Transverse colon (tissue), 3 donors: Measurements from ENCODE around the gene CUZD1.

ENCODE experiments used
- POLR2A ChIP-seq: fragments of 450-650 bp; IDR thresholded peaks from one replicate; pipeline ENCODE4 v1.6.1; 2016; ENCODE audit warnings: antibody characterized with exemption, mild to moderate bottlenecking, moderate library complexity
- POLR2AphosphoS5 ChIP-seq, 3 donors: sonication (generic); formaldehyde crosslinking; IDR thresholded peaks; one replicate each; pipeline ENCODE4 v1.6.1; 2016; ENCODE audit warnings: antibody characterized with exemption in 3 of 3

DNA sequence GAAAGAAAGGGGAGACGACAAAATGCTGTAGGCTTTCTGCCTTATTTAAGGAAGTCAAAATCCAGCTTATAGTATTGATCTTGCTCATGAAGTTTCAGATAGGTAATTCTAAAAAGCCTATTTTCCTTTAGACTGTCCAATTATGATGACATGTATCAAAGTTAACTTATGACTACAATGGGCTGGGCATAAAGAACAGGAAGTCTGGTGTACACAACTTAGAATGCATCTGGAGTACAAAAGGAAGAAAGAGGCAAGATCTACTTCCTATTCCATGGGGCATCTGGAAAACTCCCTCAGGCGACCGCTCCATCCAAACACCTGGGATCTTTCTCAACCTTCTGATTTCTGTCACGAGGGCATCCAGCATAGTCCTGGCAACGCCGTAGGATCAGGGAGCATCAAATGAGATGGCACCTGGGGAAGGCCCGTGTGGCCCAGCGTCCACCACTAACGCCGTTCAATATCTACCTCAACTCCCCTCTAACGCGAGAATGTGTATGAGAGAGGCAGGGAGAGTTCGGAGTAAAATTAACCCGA lies 33.2 kb upstream of the CUZD1 start:
- no peak for TF ChIP-seq POLR2A
- no peak for TF ChIP-seq POLR2AphosphoS5 (IDR thresholded peaks at IDR 0.05)
